ENCODE results near the gene FAM222A.

The FAM222A gene

GRCh38 chr12:109739747-109740693, 26.4 kb downstream of the FAM222A start:
- no peak for DNase-seq

- no peak for DNase-seq
These were observed 27.1 kb downstream of the FAM222A start for GRCh38 chr12:109740694-109741245.

- no peak for DNase-seq
These were observed 27.8 kb downstream of the FAM222A start for GRCh38 chr12:109741286-109741969.

- no peak for DNase-seq
These were observed 28.5 kb downstream of the FAM222A start for GRCh38 chr12:109741970-109742703.

DNA sequence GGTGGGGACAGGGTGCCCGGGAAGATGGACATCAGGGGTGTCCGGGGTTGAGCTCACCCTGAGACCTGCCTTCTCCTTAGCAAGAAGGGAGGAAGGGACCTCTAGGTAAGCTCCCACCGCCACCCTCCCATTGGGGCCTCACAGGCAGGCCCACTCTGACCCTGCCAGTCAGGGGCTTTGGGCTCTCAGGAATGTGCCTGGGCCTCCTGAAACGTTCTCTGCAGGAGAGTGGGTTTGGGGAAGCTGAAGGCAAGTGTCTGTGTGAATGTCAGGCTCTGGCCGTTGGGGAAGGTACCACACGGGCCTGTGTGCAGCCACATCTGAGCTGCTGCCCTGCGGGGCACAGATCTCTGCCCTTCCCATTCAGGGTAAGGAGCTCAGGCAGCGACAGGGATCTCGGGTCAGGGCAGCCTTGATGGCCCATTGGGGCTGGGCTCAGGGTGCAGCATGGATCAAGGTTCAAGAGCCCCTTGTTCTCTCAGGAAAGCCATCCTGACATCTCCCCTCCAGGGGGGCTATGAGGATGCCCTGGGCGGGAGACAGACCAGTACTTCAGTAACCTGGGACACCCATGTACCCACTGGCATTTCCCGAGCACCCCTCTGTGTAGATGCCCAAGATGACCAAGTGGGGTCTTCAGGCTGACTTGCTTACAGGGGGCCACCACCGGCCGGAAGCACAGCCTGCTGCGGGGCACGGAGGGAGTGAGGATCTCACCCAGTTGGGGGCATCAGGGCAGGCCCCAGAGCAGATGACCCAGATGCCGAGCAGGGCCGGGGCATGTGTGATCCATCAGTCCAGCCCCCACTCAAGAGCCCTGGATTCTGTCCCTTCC, 29.7 kb downstream of the FAM222A start:
- DNase-seq, result no peak

GRCh38 chr12:109744026-109744425, 30.4 kb downstream of the FAM222A start:
- DNase-seq, result no peak

- DNase-seq, result no peak
These were observed 31.6 kb downstream of the FAM222A start for GRCh38 chr12:109744986-109745942.

GRCh38 chr12:109752117-109753053, 38.8 kb downstream of the FAM222A start:
- no peak for DNase-seq

GRCh38 chr12:109753054-109753401, 39.4 kb downstream of the FAM222A start:
- DNase-seq, result no peak

- DNase-seq, result no peak
These were observed 40.3 kb downstream of the FAM222A start for GRCh38 chr12:109753959-109754358.

GRCh38 chr12:109756457-109756856, 42.8 kb downstream of the FAM222A start:
- no peak for DNase-seq

DNA sequence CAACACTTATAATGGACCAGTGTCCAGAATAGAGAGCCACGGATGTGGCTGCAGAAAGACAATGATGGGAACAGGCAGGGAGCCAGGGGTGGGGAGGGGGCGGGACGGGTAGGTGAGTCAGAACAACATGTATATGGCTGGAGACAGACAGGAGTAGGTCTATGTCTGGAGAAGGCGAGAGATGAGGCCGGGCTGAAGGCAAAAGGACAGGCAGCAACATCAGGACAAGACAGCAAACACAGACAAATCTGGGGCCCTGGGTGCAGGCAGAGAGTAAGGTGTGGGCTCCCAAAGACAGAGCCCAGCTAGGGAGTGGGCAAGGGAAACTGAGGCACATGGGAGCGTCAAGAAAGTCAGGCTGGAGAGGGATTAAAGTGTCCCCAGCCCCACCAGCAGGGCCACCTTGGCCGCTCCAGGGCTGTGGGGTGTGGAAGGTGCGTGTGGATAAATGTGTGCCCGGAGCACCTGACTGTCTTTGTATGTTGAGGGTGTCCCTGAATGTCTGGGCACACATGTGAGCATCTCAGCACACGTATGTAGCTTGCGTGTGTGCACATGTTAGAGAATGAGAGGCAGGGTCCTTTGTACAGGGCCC, 44.1 kb downstream of the FAM222A start:
- DNase-seq, result no peak

GRCh38 chr12:109758426-109759420, 45.1 kb downstream of the FAM222A start:
- DNase-seq, result no peak

DNA sequence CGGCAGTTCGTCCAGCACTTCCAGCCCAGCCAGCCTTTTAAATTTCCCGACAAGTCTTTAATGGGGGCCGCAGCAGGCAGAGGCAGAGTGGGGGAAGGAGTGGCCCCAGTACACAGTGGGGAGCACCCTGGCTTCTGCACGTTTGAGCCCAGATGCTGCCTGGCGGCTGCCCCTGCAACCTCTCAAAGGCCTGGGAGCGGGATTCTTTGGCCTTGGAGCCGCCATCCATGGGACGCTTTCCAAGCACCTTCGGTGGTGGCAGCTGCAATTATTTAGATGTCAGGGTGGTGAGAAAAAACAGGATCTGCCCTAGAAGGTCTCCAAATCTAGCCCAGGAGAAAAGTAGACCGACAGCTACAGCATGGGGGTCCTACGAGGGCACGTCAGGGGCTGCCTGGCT, 46.0 kb downstream of the FAM222A start:
- DNase-seq, result no peak

DNA sequence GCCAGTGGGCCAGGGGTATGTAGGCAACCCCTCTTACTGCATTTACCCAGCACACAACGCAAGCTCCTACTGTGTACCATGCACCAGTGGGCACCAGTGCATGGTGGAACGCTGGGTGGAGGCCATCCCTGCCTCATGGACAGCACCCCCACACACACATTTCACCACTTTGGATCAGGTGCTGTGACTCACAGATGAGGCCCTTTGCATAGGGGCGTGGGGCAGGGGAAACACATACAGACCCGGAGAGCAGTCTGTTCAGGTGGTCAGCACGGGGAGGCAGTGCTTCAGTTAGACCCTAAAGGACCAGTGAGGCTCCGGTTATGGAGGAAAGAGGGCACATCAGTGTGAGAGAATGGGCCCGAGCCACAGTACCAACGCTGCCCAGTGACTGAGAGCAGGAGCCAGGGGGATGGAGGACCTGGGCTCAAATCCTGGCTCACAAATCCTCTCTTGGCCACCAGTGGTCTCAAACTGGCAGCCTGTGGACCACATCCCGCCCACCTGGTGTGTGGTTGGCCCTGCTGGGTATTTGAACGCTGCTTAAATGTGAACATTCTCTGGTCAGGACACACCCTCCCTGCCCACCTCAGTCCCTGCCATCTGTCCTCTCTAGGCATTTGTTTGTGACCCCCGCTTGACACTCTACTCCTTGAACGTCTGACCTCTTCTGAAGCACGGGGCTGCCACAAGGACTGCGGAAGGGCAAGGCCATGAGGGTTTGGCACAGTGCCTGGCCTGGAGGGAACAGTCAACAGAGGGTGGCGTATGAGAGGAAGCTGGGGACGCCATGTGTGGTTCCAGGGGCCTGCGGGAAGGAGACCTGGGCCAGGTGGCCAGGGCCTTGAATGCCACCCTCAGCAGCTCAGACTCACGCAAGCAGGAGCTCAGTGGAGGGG, 46.7 kb downstream of the FAM222A start:
- no peak for DNase-seq

- no peak for DNase-seq
These were observed 47.6 kb downstream of the FAM222A start for GRCh38 chr12:109760930-109761921.

Measured in activated CD4-positive, alpha-beta T cell treated with anti-CD3 and anti-CD28 coated beads for 1 hour (primary cell).